Keratinocyte (primary cell): Measurements from ENCODE around the gene MAGEF1. TPM values are rescaled to one million over a fixed set of nuclear protein-coding genes. Genes with fewer than 3 reads are reported as not detected.

ENCODE experiments used
- DNase-seq: peaks from one replicate; pipeline ENCODE4 v3.0.0-alpha.2; 2011; ENCODE audit warnings: low read depth, missing footprints, low spot score
- FAIRE-seq: peaks from 2 replicates; lab custom pipeline; 2011; peaks lifted over from hg19 to GRCh38; lab: Jason Lieb, UNC
- H2AFZ ChIP-seq: 2 replicates; pipeline ENCODE4 v1.6.0; 2012; ENCODE audit warnings: low read length, control low read depth, inconsistent platforms; ENCODE audit not compliant: control insufficient read depth
- H3K27ac ChIP-seq: 2 replicates; pipeline ENCODE4 v1.5.1; 2011; ENCODE audit warnings: low read length; ENCODE audit not compliant: control insufficient read depth, insufficient read depth
- H3K27me3 ChIP-seq: 3 replicates; pipeline ENCODE4 v1.6.0; 2011; ENCODE audit warnings: low read length; ENCODE audit not compliant: control insufficient read depth, insufficient read depth; ENCODE audit errors: extremely low read depth
- H3K36me3 ChIP-seq, 2 experiments: 2 replicates in 1 of 2; 3 replicates in 1 of 2; pipeline ENCODE4 v1.5.1; 2011; ENCODE audit warnings: low read length in 2 of 2, mild to moderate bottlenecking in 1 of 2; ENCODE audit not compliant: control insufficient read depth in 2 of 2, insufficient read depth in 2 of 2; ENCODE audit errors: extremely low read depth in 1 of 2
- H3K4me1 ChIP-seq: 3 replicates; pipeline ENCODE4 v1.5.1; 2011; ENCODE audit warnings: low read length; ENCODE audit not compliant: control insufficient read depth, insufficient read depth; ENCODE audit errors: extremely low read depth
- H3K4me2 ChIP-seq: 3 replicates; pipeline ENCODE4 v1.6.0; 2011; ENCODE audit warnings: low read depth, low read length; ENCODE audit not compliant: control insufficient read depth, insufficient read depth; ENCODE audit errors: extremely low read depth
- H3K4me3 ChIP-seq, 3 experiments: fragments of 200-600 bp in 1 of 3; sonication (generic) in 1 of 3; 2 replicates in 2 of 3; 3 replicates in 1 of 3; pipeline ENCODE4 v1.5.1; 2011 to 2016; ENCODE audit warnings: low read length in 3 of 3, mild to moderate bottlenecking in 3 of 3, control low read depth in 2 of 3, inconsistent platforms in 1 of 3, low read depth in 1 of 3, mixed read lengths in 1 of 3, mixed run types in 1 of 3, moderate library complexity in 1 of 3; ENCODE audit not compliant: control insufficient read depth in 2 of 3, insufficient read depth in 2 of 3; ENCODE audit errors: extremely low read depth in 1 of 3
- H3K79me2 ChIP-seq: 2 replicates; pipeline ENCODE4 v1.6.0; 2012; ENCODE audit warnings: low read length; ENCODE audit not compliant: control insufficient read depth, insufficient read depth
- H3K9ac ChIP-seq: 3 replicates; pipeline ENCODE4 v1.6.0; 2011; ENCODE audit warnings: low read length; ENCODE audit not compliant: control insufficient read depth, insufficient read depth; ENCODE audit errors: extremely low read depth
- H3K9me1 ChIP-seq: 3 replicates; pipeline ENCODE4 v1.6.0; 2011; ENCODE audit warnings: low read length; ENCODE audit not compliant: control insufficient read depth, insufficient read depth; ENCODE audit errors: extremely low read depth
- H3K9me3 ChIP-seq: 2 replicates; pipeline ENCODE4 v1.5.1; 2012; ENCODE audit warnings: low read depth, low read length; ENCODE audit not compliant: control insufficient read depth
- H4K20me1 ChIP-seq: 3 replicates; pipeline ENCODE4 v1.6.0; 2011; ENCODE audit warnings: low read length; ENCODE audit not compliant: control insufficient read depth, insufficient read depth; ENCODE audit errors: extremely low read depth
- CTCF ChIP-seq, 3 experiments: IDR thresholded peaks in 1 of 3; conservative IDR thresholded peaks in 1 of 3; optimal IDR thresholded peaks in 1 of 3; 2 replicates in 2 of 3; 3 replicates in 1 of 3; pipeline versions ENCODE3 to v1.5.1; 2011; ENCODE audit warnings: low read length in 3 of 3, mild to moderate bottlenecking in 3 of 3, moderate library complexity in 2 of 3, control low read depth in 1 of 3, inconsistent platforms in 1 of 3; ENCODE audit not compliant: insufficient read depth in 2 of 3; ENCODE audit errors: extremely low read depth in 1 of 3
- EZH2 ChIP-seq: IDR thresholded peaks from one replicate; pipeline ENCODE4 v1.6.1; 2012; ENCODE audit warnings: inconsistent platforms, mild to moderate bottlenecking, low read length, moderate library complexity
- dilution Hi-C: fragments of 300-500 bp; cut with MboI; formaldehyde crosslinking; loops from one replicate; pipeline ENCODE4 v1.7.0; 2020; ENCODE audit warnings: low sequenced_read_pairs; ENCODE audit not compliant: extremely low pct_ligation_motif_present
- polyA plus RNA-seq, 5 experiments: library from polyadenylated mRNA; depleted of rRNA in 3 of 5; stranded (reverse) in 3 of 5; stranded (forward) in 1 of 5; unstranded in 1 of 5; fragments of >200 nt; gene quantifications; 1 replicate in 1 of 5; 2 replicates in 3 of 5; 3 replicates in 1 of 5; pipeline versions ENCODE4 v1.2.1 to v1.2.3, GENCODE V29; 2011 to 2012; ENCODE audit warnings: missing spikeins in 2 of 5, low read depth in 1 of 5, low replicate concordance in 1 of 5

The MAGEF1 gene
- polyA plus RNA-seq, 1 donor (not counting 4 experiments of a cell fraction or from before 2014, with no cell fraction given) = 11.8 TPM

GRCh38 chr3:184683900-184684560 lies 27.8 kb downstream of the MAGEF1 start:
- FAIRE-seq = no peak
- no peaks in the 10 kb centered on the region for H3K9me1 ChIP-seq
- no peaks in the 10 kb centered on the region for H3K27me3 ChIP-seq
- no peak overlapping the region for H3K9ac ChIP-seq
- H3K4me1 ChIP-seq = peaks cover 4% of the 10 kb centered on the region
- H3K27ac ChIP-seq = no peak overlapping the region
- H2AFZ ChIP-seq = no peak overlapping the region
- no peak overlapping the region for H3K4me2 ChIP-seq
- no peaks in the 10 kb centered on the region for H3K36me3 ChIP-seq
- no peak overlapping the region for H3K4me3 ChIP-seq
- dilution Hi-C loops = no loop called here
- H3K9me3 ChIP-seq = no peaks in the 10 kb centered on the region
- no peaks in the 10 kb centered on the region for H3K79me2 ChIP-seq
- no peaks in the 10 kb centered on the region for H4K20me1 ChIP-seq
- TF ChIP-seq EZH2 (no peak), CTCF (optimal IDR thresholded peaks at IDR 0.05 in 1 of 3, IDR thresholded peaks at IDR 0.05 in 1 of 3, conservative IDR thresholded peaks at IDR 0.05 in 1 of 3; ENCODE audit: extremely low read depth in 1 of 3, insufficient read depth in 2 of 3, low read length in 3 of 3) (no peak)
- DNase-seq = no peak

- H3K4me3 ChIP-seq = no peak overlapping the region
- H4K20me1 ChIP-seq = no peaks in the 10 kb centered on the region
- H2AFZ ChIP-seq = no peak overlapping the region
- FAIRE-seq (no peak), DNase-seq (no peak)
- no peaks in the 10 kb centered on the region for H3K9me1 ChIP-seq
- TF ChIP-seq EZH2 = no peak
- no peak for TF ChIP-seq CTCF (optimal IDR thresholded peaks at IDR 0.05 in 1 of 3, IDR thresholded peaks at IDR 0.05 in 1 of 3, conservative IDR thresholded peaks at IDR 0.05 in 1 of 3; ENCODE audit: extremely low read depth in 1 of 3, insufficient read depth in 2 of 3, low read length in 3 of 3)
- H3K9ac ChIP-seq = no peak overlapping the region
- dilution Hi-C loops = no loop called here
- no peaks in the 10 kb centered on the region for H3K9me3 ChIP-seq
- H3K4me2 ChIP-seq = no peak overlapping the region
- peaks cover under 1% of the 10 kb centered on the region for H3K4me1 ChIP-seq
- no peaks in the 10 kb centered on the region for H3K27me3 ChIP-seq
- no peaks in the 10 kb centered on the region for H3K36me3 ChIP-seq
- H3K27ac ChIP-seq = no peak overlapping the region
- H3K79me2 ChIP-seq = no peaks in the 10 kb centered on the region
Observed at GRCh38 chr3:184683234-184683633, 28.6 kb downstream of the MAGEF1 start.
